ENCODE measurements around the gene RNU6-1.

RNU6-1 gene

GRCh38 chr15:67799801-67800205, 40.0 kb downstream of the RNU6-1 start:
- no peak overlapping the region for H4K91ac ChIP-seq (ENCODE audit: low read depth, low read length)
- no peak overlapping the region for H2AFZ ChIP-seq (ENCODE audit: insufficient read depth, low read length, poor library complexity)
- H2BK12ac ChIP-seq (ENCODE audit: low read length) = no peak overlapping the region
- H3K4ac ChIP-seq (ENCODE audit: low read depth, low read length) = no peak overlapping the region
- H4K12ac ChIP-seq (ENCODE audit: low read depth, low read length) = no peak overlapping the region
- WGBS (ENCODE audit: extremely low coverage, insufficient coverage, insufficient read length) = no CpG with 5 or more reads among the region's 6 CpGs
- H3K18ac ChIP-seq (ENCODE audit: low read length) = no peak overlapping the region
- no peak overlapping the region for H2AK5ac ChIP-seq (ENCODE audit: low read length)
- no peaks in the 10 kb centered on the region for H3K9me3 ChIP-seq (ENCODE audit: insufficient read depth, low read depth, low read length)
- no peaks in the 10 kb centered on the region for H3K79me1 ChIP-seq (ENCODE audit: low read length)
- H2BK5ac ChIP-seq (ENCODE audit: low read depth, low read length, poor library complexity) = no peak overlapping the region
- peaks cover 0 to 4% of the 10 kb centered on the region in 2 experiments for H3K4me1 ChIP-seq (ENCODE audit: control insufficient read depth in 1 of 2, insufficient read depth in 2 of 2, low read length in 2 of 2)
- H3K14ac ChIP-seq (ENCODE audit: low read length) = no peak overlapping the region
- no peak overlapping the region for H3K27ac ChIP-seq (ENCODE audit: low read depth, low read length)
- H3K4me2 ChIP-seq (ENCODE audit: low read length) = no peak overlapping the region
- no peaks in the 10 kb centered on the region for H3K79me2 ChIP-seq (ENCODE audit: control insufficient read depth, insufficient read depth, low read length, poor library complexity)
- no peak overlapping the region for H3K23ac ChIP-seq (ENCODE audit: low read length)
- H3K9ac ChIP-seq (ENCODE audit: low read length) = no peak overlapping the region
- H2BK120ac ChIP-seq (ENCODE audit: insufficient read depth, low read length, poor library complexity) = no peak overlapping the region
- no peaks in the 10 kb centered on the region for H3K27me3 ChIP-seq (ENCODE audit: insufficient read depth, low read length)
- H4K8ac ChIP-seq (ENCODE audit: low read depth, low read length) = no peak overlapping the region
- no peak overlapping the region for H3K4me3 ChIP-seq (ENCODE audit: low read depth, low read length)
- no peaks in the 10 kb centered on the region for H3K36me3 ChIP-seq (ENCODE audit: control insufficient read depth in 1 of 2, insufficient read depth in 2 of 2, low read length in 2 of 2)
- DNase-seq = no peak

DNA sequence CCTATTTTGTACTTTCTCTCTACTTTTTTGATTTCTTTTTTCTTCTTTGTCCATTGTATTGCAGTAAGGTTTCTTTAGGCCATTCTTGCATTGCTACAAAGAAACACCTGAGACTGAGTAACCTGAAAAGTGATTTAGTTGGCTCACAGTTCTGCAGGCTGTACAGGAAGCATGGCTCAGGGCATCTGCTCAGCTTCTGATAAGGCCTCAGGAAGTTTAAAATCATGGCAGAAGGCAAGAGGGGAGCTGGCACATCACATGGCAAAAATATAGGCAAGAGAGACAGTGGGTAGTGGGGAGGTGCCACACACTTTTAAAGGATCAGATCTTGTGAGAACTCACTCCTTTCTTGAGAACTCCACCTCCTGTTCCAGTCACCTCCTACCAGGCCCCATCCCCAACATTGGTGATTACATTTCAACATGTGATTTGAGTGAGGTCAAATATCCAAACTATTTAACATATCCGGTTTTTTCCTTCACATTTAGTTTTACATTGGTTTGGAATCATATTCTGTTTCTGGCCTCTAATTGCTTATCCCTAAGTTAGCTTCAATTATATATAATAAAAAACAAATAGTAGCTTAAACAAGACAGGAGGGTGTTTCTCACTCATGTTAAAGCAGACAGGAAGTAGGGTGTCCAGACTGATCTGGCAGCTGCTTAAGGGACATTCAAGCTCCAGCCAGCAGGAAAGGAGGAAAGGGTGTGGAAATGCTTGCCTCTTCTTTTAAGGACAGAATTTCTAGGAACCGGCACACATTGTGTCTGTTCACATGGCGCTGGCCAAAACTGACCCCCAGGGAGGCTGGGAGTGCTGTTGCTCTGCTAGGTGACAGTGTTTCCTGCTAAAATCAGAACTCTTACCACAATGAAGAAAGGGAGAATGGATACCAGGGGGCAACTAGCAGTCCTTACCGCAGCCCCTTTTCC, 43.4 kb downstream of the RNU6-1 start:
- Histone ChIP-seq H3K9ac (ENCODE audit: low read length) (no peak overlapping the region), H3K9me3 (ENCODE audit: insufficient read depth, low read depth, low read length) (no peaks in the 10 kb centered on the region), H3K79me2 (ENCODE audit: control insufficient read depth, insufficient read depth, low read length, poor library complexity) (no peaks in the 10 kb centered on the region), H4K8ac (ENCODE audit: low read depth, low read length) (no peak overlapping the region), H3K18ac (ENCODE audit: low read length) (no peak overlapping the region), H3K14ac (ENCODE audit: low read length) (no peak overlapping the region), H4K12ac (ENCODE audit: low read depth, low read length) (no peak overlapping the region), H3K27ac (ENCODE audit: low read depth, low read length) (no peak overlapping the region), H2BK12ac (ENCODE audit: low read length) (no peak overlapping the region), H2BK120ac (ENCODE audit: insufficient read depth, low read length, poor library complexity) (no peak overlapping the region), H2AFZ (ENCODE audit: insufficient read depth, low read length, poor library complexity) (no peak overlapping the region), H2AK5ac (ENCODE audit: low read length) (no peak overlapping the region), H3K79me1 (ENCODE audit: low read length) (no peaks in the 10 kb centered on the region), H2BK5ac (ENCODE audit: low read depth, low read length, poor library complexity) (no peak overlapping the region), H3K4me1 (ENCODE audit: control insufficient read depth in 1 of 2, insufficient read depth in 2 of 2, low read length in 2 of 2) (no peaks in the 10 kb centered on the region), H3K4ac (ENCODE audit: low read depth, low read length) (no peak overlapping the region), H3K36me3 (ENCODE audit: control insufficient read depth in 1 of 2, insufficient read depth in 2 of 2, low read length in 2 of 2) (no peaks in the 10 kb centered on the region), H3K27me3 (ENCODE audit: insufficient read depth, low read length) (no peaks in the 10 kb centered on the region), H3K4me3 (ENCODE audit: low read depth, low read length) (no peak overlapping the region), H4K91ac (ENCODE audit: low read depth, low read length) (no peak overlapping the region), H3K4me2 (ENCODE audit: low read length) (no peak overlapping the region), H3K23ac (ENCODE audit: low read length) (no peak overlapping the region)
- DNase-seq = no peak
- WGBS (ENCODE audit: extremely low coverage, insufficient coverage, insufficient read length) = no CpG with 5 or more reads among the region's 4 CpGs

GRCh38 chr15:67794832-67795574, 44.8 kb downstream of the RNU6-1 start:
- Histone ChIP-seq H2BK12ac (ENCODE audit: low read length) (no peak overlapping the region), H3K4me3 (ENCODE audit: low read depth, low read length) (no peak overlapping the region)

DNA sequence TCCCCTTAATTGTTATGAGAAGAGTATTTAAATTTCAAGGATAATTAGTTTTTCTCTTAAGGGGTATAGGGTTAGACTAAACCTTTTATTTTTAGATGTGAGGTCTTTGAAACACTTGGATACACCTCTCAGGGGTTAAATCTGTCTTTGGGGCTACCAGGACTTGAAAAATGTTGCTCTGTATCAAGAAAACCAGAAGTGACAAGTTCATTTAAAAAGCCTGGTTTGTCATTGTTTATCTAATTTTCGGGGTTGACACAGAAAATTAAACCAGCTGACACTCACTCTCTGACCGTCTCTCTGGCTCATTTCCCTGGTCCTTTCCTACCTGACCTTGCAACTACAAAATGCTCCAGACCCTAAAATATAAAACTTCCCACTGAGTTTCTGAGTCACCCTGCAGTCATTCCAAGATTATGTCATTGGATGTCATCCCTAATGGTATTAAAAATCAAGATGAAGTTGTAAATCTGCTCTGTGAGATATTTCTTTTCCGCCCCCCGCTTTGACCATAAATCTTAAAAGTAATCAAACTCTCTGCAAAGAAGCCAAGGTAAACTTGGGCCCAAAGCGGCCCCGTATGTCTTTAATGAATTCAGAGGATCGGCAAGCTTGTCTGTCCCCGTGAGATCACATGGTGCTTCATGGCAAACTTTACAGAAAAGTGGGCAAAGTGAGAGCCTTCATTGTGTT, 47.4 kb downstream of the RNU6-1 start:
- H3K23ac ChIP-seq (ENCODE audit: low read length) = no peak overlapping the region
- no peaks in the 10 kb centered on the region for H3K4me1 ChIP-seq (ENCODE audit: control insufficient read depth in 1 of 2, insufficient read depth in 2 of 2, low read length in 2 of 2)
- WGBS (ENCODE audit: extremely low coverage, insufficient coverage, insufficient read length) = no CpG with 5 or more reads among the region's 8 CpGs
- H3K27me3 ChIP-seq (ENCODE audit: insufficient read depth, low read length) = no peaks in the 10 kb centered on the region
- H3K14ac ChIP-seq (ENCODE audit: low read length) = no peak overlapping the region
- no peak overlapping the region for H2BK5ac ChIP-seq (ENCODE audit: low read depth, low read length, poor library complexity)
- no peak overlapping the region for H3K9ac ChIP-seq (ENCODE audit: low read length)
- H3K79me1 ChIP-seq (ENCODE audit: low read length) = no peaks in the 10 kb centered on the region
- no peak overlapping the region for H4K12ac ChIP-seq (ENCODE audit: low read depth, low read length)
- no peak overlapping the region for H4K91ac ChIP-seq (ENCODE audit: low read depth, low read length)
- no peak overlapping the region for H2AFZ ChIP-seq (ENCODE audit: insufficient read depth, low read length, poor library complexity)
- H2BK12ac ChIP-seq (ENCODE audit: low read length) = no peak overlapping the region
- H3K27ac ChIP-seq (ENCODE audit: low read depth, low read length) = no peak overlapping the region
- DNase-seq = no peak
- H3K4me2 ChIP-seq (ENCODE audit: low read length) = no peak overlapping the region
- no peak overlapping the region for H4K8ac ChIP-seq (ENCODE audit: low read depth, low read length)
- no peaks in the 10 kb centered on the region for H3K79me2 ChIP-seq (ENCODE audit: control insufficient read depth, insufficient read depth, low read length, poor library complexity)
- H3K4me3 ChIP-seq (ENCODE audit: low read depth, low read length) = no peak overlapping the region
- no peaks in the 10 kb centered on the region for H3K9me3 ChIP-seq (ENCODE audit: insufficient read depth, low read depth, low read length)
- no peaks in the 10 kb centered on the region for H3K36me3 ChIP-seq (ENCODE audit: control insufficient read depth in 1 of 2, insufficient read depth in 2 of 2, low read length in 2 of 2)
- no peak overlapping the region for H2AK5ac ChIP-seq (ENCODE audit: low read length)
- no peak overlapping the region for H3K4ac ChIP-seq (ENCODE audit: low read depth, low read length)
- H3K18ac ChIP-seq (ENCODE audit: low read length) = no peak overlapping the region
- H2BK120ac ChIP-seq (ENCODE audit: insufficient read depth, low read length, poor library complexity) = no peak overlapping the region

More at GRCh38 chr15:67794832-67795574, 44.8 kb downstream of the RNU6-1 start:
- Histone ChIP-seq H2BK5ac (ENCODE audit: low read depth, low read length, poor library complexity) (no peak overlapping the region), H3K14ac (ENCODE audit: low read length) (no peak overlapping the region), H2BK120ac (ENCODE audit: insufficient read depth, low read length, poor library complexity) (no peak overlapping the region), H3K27me3 (ENCODE audit: insufficient read depth, low read length) (no peaks in the 10 kb centered on the region), H2AFZ (ENCODE audit: insufficient read depth, low read length, poor library complexity) (no peak overlapping the region), H3K79me2 (ENCODE audit: control insufficient read depth, insufficient read depth, low read length, poor library complexity) (no peaks in the 10 kb centered on the region), H2AK5ac (ENCODE audit: low read length) (no peak overlapping the region), H4K8ac (ENCODE audit: low read depth, low read length) (no peak overlapping the region), H3K27ac (ENCODE audit: low read depth, low read length) (no peak overlapping the region), H3K18ac (ENCODE audit: low read length) (no peak overlapping the region), H3K79me1 (ENCODE audit: low read length) (no peaks in the 10 kb centered on the region), H3K23ac (ENCODE audit: low read length) (no peak overlapping the region), H3K4ac (ENCODE audit: low read depth, low read length) (no peak overlapping the region), H3K4me2 (ENCODE audit: low read length) (no peak overlapping the region), H3K9ac (ENCODE audit: low read length) (no peak overlapping the region), H3K36me3 (ENCODE audit: control insufficient read depth in 1 of 2, insufficient read depth in 2 of 2, low read length in 2 of 2) (no peaks in the 10 kb centered on the region), H4K12ac (ENCODE audit: low read depth, low read length) (no peak overlapping the region), H3K9me3 (ENCODE audit: insufficient read depth, low read depth, low read length) (no peaks in the 10 kb centered on the region), H3K4me1 (ENCODE audit: control insufficient read depth in 1 of 2, insufficient read depth in 2 of 2, low read length in 2 of 2) (no peaks in the 10 kb centered on the region), H4K91ac (ENCODE audit: low read depth, low read length) (no peak overlapping the region)
- WGBS (ENCODE audit: extremely low coverage, insufficient coverage, insufficient read length) = no CpG with 5 or more reads among the region's 4 CpGs
- DNase-seq = no peak

Data from trophoblast cell (in vitro differentiated cells and primary cell).